ENCODE measurements around the gene FUT8.

DNA sequence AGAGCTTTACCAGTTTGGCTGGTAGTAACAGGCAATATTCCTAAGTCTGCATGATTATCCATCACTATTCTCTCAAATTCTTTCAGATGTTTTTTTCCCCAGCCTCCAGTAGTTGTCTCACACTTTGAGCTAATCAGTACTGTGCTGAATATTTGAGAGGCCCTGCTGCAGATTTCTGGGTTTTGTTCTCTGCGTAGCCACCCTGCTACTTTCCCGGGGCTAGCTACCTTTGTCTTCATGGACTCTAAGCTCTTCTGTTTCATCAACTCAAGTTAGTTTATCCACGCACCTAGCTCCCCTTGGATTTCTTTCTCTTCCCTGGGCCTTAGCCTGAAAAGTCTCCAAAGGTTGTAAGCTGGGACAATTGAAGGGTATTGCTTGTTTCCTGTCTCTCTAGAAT is 73.0 kb downstream of the FUT8 start:
- TF ChIP-seq, protein P1, sequence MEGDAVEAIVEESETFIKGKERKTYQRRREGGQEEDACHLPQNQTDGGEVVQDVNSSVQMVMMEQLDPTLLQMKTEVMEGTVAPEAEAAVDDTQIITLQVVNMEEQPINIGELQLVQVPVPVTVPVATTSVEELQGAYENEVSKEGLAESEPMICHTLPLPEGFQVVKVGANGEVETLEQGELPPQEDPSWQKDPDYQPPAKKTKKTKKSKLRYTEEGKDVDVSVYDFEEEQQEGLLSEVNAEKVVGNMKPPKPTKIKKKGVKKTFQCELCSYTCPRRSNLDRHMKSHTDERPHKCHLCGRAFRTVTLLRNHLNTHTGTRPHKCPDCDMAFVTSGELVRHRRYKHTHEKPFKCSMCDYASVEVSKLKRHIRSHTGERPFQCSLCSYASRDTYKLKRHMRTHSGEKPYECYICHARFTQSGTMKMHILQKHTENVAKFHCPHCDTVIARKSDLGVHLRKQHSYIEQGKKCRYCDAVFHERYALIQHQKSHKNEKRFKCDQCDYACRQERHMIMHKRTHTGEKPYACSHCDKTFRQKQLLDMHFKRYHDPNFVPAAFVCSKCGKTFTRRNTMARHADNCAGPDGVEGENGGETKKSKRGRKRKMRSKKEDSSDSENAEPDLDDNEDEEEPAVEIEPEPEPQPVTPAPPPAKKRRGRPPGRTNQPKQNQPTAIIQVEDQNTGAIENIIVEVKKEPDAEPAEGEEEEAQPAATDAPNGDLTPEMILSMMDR (IDR thresholded peaks at IDR 0.05 in 4 of 5, conservative IDR thresholded peaks at IDR 0.05 in 1 of 5), result no peak
- TF ChIP-seq POLR2A (IDR thresholded peaks at IDR 0.05), result no peak

Measured in gastrocnemius medialis (tissue), 4 donors.